Lung (tissue), 12 donors: ENCODE data around the gene POC1A. TPM values are rescaled to one million over a fixed set of nuclear protein-coding genes. Genes with fewer than 3 reads are reported as not detected.

Source experiments
- ATAC-seq: fragments of 200-7000 bp; cut with Tn5 transposase; one replicate; pipeline ENCODE4 v1.9.1; 2020; ENCODE audit warnings: moderate number of reproducible peaks; ENCODE audit not compliant: insufficient read depth, low FRiP score
- DNase-seq, 3 donors: peaks; one replicate each; pipeline ENCODE4 v3.0.0-alpha.2; 2013 to 2017
- H3K27ac ChIP-seq, 2 donors: one replicate each; pipeline ENCODE4 v1.5.1; 2013; ENCODE audit warnings: mild to moderate bottlenecking in 2 of 2, moderate library complexity in 2 of 2, control low read depth in 1 of 2, inconsistent platforms in 1 of 2, low read depth in 1 of 2, low read length in 1 of 2
- H3K27me3 ChIP-seq, 3 donors: one replicate each; pipeline ENCODE4 v1.5.1; 2013; ENCODE audit warnings: low read length in 2 of 3; ENCODE audit not compliant: control insufficient read depth in 3 of 3, insufficient read depth in 3 of 3
- H3K36me3 ChIP-seq, 4 donors: one replicate each; pipeline ENCODE4 v1.5.1; 2013; ENCODE audit warnings: low read length in 4 of 4, mild to moderate bottlenecking in 1 of 4, moderate library complexity in 1 of 4; ENCODE audit not compliant: control insufficient read depth in 4 of 4, insufficient read depth in 4 of 4
- H3K4me1 ChIP-seq, 5 donors: one replicate each; pipeline ENCODE4 v1.5.1; 2013; ENCODE audit warnings: low read length in 5 of 5, mild to moderate bottlenecking in 2 of 5, moderate library complexity in 1 of 5; ENCODE audit not compliant: control insufficient read depth in 5 of 5, insufficient read depth in 5 of 5
- H3K4me3 ChIP-seq: one replicate; pipeline ENCODE4 v1.5.1; 2013; ENCODE audit warnings: mild to moderate bottlenecking, control low read depth, moderate library complexity
- H3K9ac ChIP-seq, 2 donors: one replicate each; pipeline ENCODE4 v1.5.1; 2013; ENCODE audit warnings: low read length in 2 of 2, control low read depth in 1 of 2; ENCODE audit not compliant: insufficient read depth in 1 of 2
- H3K9me3 ChIP-seq, 4 donors: one replicate each; pipeline ENCODE4 v1.5.1; 2013; ENCODE audit warnings: low read length in 3 of 4, mild to moderate bottlenecking in 1 of 4, moderate library complexity in 1 of 4; ENCODE audit not compliant: control insufficient read depth in 4 of 4, insufficient read depth in 3 of 4
- WGBS, 2 donors: extraction: QIAGEN DNeasy Blood & Tissue Kit; methylation state at CpG; one replicate each; pipeline ENCODE4 v1.1.7; 2013; 5-methylcytosine and 5-hydroxymethylcytosine counted together
- polyA plus RNA-seq, 2 donors: library from polyadenylated mRNA; stranded (reverse); fragments of 200-250 nt; gene quantifications; one replicate each; pipeline ENCODE4 v1.2.1, GENCODE V29; 2013
- total RNA-seq, 2 donors: library from RNA; depleted of rRNA in 1 of 2; stranded (reverse); fragments of >200 nt in 1 of 2; gene quantifications; one replicate each; pipeline ENCODE4 v1.2.1, GENCODE V29; 2014 to 2021
- TF ChIP-seq, protein P1 (sequence below): IDR thresholded peaks from 2 replicates; pipeline ENCODE4 v1.5.1; 2012; ENCODE audit warnings: mild to moderate bottlenecking; ENCODE audit errors: control extremely low read depth, extremely low read depth
- donor health status: control.
- donor health status: control.
- donor health status: Bipolar disorder and iron deficiency.
- donor health status: healthy.
- donor health status: DM: yes; HTN: yes; CAD: no.

The POC1A gene
- total and polyA plus RNA-seq, 4 donors, result 2.3 to 5.4 (median 4.0) TPM

DNA sequence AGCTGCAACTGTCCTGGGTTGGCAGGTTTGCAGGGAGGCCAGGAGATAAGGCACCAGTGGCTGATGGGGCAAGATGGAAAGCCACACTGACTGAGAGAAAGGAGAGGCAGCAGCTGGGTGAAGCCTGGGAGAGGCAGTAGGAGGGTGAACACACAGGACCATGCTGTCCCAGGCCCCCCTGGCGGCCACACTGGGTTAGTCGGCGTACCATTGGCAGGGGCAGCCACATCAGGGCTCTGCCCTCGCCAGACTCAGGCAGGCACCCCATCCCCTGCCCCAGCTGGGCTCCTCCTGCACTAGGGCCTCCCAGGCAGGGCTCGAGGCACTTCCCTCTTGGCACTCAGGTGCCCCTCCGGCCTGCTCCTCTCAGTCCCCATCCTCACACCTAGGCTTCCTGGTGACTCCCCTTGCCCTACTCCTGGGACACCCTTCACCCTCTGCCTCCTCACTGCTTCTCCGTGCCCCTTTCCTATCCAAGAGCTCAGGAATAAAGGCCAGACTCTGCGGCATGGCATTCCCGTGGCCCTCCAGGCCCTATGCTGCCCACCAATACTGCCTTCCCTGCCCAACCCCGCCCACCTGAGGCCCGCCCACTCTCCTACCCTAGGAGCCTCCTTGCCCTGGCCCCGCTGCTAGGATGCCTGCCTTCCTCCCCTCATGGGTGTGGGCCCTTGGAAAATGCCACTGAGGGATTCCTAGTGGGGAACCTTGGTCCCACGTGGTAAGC is 69.1 kb downstream of the POC1A start:
- no peaks in the 10 kb centered on the region for H3K27me3 ChIP-seq
- DNase-seq (no peak), ATAC-seq (no peak)
- H3K4me1 ChIP-seq, result peaks cover 0 to 23% (median 18%) of the 10 kb centered on the region in 5 donors
- H3K9ac ChIP-seq, result no peak overlapping the region
- no peaks in the 10 kb centered on the region for H3K36me3 ChIP-seq
- no peak overlapping the region for H3K27ac ChIP-seq
- no peak overlapping the region for H3K4me3 ChIP-seq
- H3K9me3 ChIP-seq, result no peaks in the 10 kb centered on the region
- WGBS, 2 donors, result 91 to 94% methylated on average over 13 of the region's 13 CpGs
- TF ChIP-seq, protein P1, sequence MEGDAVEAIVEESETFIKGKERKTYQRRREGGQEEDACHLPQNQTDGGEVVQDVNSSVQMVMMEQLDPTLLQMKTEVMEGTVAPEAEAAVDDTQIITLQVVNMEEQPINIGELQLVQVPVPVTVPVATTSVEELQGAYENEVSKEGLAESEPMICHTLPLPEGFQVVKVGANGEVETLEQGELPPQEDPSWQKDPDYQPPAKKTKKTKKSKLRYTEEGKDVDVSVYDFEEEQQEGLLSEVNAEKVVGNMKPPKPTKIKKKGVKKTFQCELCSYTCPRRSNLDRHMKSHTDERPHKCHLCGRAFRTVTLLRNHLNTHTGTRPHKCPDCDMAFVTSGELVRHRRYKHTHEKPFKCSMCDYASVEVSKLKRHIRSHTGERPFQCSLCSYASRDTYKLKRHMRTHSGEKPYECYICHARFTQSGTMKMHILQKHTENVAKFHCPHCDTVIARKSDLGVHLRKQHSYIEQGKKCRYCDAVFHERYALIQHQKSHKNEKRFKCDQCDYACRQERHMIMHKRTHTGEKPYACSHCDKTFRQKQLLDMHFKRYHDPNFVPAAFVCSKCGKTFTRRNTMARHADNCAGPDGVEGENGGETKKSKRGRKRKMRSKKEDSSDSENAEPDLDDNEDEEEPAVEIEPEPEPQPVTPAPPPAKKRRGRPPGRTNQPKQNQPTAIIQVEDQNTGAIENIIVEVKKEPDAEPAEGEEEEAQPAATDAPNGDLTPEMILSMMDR, result no peak

- no peak for ATAC-seq
- WGBS, 2 donors, result 94 to 96% methylated on average over 9 of the region's 9 CpGs
- Histone ChIP-seq H3K4me1 (peaks cover 0 to 19% (median 14%) of the 10 kb centered on the region in 5 donors), H3K4me3 (no peak overlapping the region), H3K36me3 (no peaks in the 10 kb centered on the region), H3K9ac (no peak overlapping the region), H3K9me3 (no peaks in the 10 kb centered on the region), H3K27ac (no peak overlapping the region), H3K27me3 (no peaks in the 10 kb centered on the region)
- no peak for DNase-seq
- TF ChIP-seq, protein P1, result no peak
Observed at GRCh38 chr3:52084216-52084945, 69.8 kb downstream of the POC1A start.

DNA sequence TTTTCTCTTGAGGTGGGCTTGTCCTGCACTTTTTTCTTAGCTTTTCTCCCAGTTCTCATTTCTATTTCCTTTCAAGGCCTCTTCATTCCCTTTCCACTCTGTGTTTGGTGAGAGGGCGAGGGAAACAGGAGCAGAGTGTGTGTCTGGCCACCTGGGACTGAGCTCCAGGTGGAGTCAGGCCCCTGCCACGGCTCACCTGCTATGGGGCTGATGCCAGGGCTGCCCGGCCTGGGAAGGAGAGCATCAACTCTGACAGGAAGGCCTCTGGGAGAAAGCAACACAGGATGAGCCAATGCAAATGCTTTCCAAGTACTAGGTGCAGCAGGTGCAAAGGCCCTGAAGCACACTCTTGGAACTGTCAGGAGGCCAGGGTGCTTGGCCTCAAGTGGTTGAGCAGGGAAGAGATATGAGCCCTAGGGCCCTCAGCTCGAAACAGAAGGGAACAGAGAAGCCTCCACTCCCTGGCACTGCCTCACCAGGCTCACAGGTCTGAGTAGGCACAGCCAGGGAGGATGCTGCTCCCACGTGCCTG is 70.6 kb downstream of the POC1A start:
- peaks cover 0 to 18% (median 6%) of the 10 kb centered on the region in 5 donors for H3K4me1 ChIP-seq
- H3K27me3 ChIP-seq, result no peaks in the 10 kb centered on the region
- H3K27ac ChIP-seq, result no peak overlapping the region
- H3K9me3 ChIP-seq, result no peaks in the 10 kb centered on the region
- WGBS, 2 donors, result 77 to 88% methylated on average over 5 of the region's 5 CpGs
- TF ChIP-seq, protein P1, result no peak
- no peak for ATAC-seq
- H3K4me3 ChIP-seq, result no peak overlapping the region
- H3K9ac ChIP-seq, result no peak overlapping the region
- no peak for DNase-seq
- no peaks in the 10 kb centered on the region for H3K36me3 ChIP-seq
